Natural killer cell treated with Interleukin-12 subunit alpha and Interleukin-12 subunit beta and Interleukin-15 and Interleukin-18, amount 100 ng/mL, for 72 hours (primary cell): Measurements from ENCODE around the gene ZEB1. TPM values are rescaled to one million over a fixed set of nuclear protein-coding genes. Genes with fewer than 3 reads are reported as not detected.

Source experiments
- ATAC-seq, 2 donors: fragments of 150-1000 bp; cut with Tn5 transposase in 1 of 2; sonication (Bioruptor Pico), chemical (Tn5 transposase) in 1 of 2; 2 replicates each; pipeline ENCODE4 v1.10.0; 2021
- DNase-seq: peaks from one replicate; pipeline ENCODE4 v3.0.0; 2022; ENCODE audit warnings: low spot score
- H3K27ac Mint-ChIP-seq, 2 donors: 1 replicate in 1 of 2; 2 replicates in 1 of 2; pipeline ENCODE4 v1.8.0; 2022; ENCODE audit warnings: mixed read lengths in 2 of 2, mild to moderate bottlenecking in 1 of 2, moderate library complexity in 1 of 2
- H3K27me3 Mint-ChIP-seq, 2 donors: 1 replicate in 1 of 2; 2 replicates in 1 of 2; pipeline ENCODE4 v1.8.0; 2022; ENCODE audit warnings: mixed read lengths in 2 of 2
- H3K36me3 Mint-ChIP-seq: one replicate; pipeline ENCODE4 v1.8.0; 2022; ENCODE audit warnings: mixed read lengths
- H3K4me1 Mint-ChIP-seq, 2 donors: 1 replicate in 1 of 2; 2 replicates in 1 of 2; pipeline ENCODE4 v1.8.0; 2022; ENCODE audit warnings: low read depth in 2 of 2, mixed read lengths in 2 of 2, mild to moderate bottlenecking in 1 of 2
- H3K4me3 Mint-ChIP-seq: one replicate; pipeline ENCODE4 v1.8.0; 2022; ENCODE audit warnings: mixed read lengths
- H3K9me3 Mint-ChIP-seq: 2 replicates; pipeline ENCODE4 v1.8.0; 2022; ENCODE audit warnings: mixed read lengths
- total RNA-seq, 2 donors: library from RNA; stranded (reverse); gene quantifications; one replicate each; pipeline ENCODE4 v1.2.3, GENCODE V29; 2022

The ZEB1 gene
- total RNA-seq, 2 donors from 2014 or later = 20.0 to 42.8 TPM

DNA sequence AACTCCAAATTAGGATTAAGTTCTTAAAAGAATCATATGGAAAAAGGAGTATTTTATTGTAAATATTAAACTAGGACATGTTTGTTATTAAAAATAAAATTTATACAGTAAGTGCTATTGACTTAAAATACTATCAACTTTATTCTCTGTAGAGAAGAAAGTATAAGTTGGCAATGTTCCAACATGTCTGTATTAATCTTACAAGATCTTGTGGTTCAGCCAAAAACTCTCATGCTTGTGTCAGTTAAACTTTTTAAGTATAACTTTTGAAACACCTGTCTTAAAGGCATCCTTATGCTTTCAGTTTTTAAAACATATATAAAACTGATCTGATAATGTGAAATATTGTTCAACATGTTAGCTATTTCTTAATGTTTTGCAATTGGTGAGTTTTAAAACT, 160.7 kb downstream of the ZEB1 start:
- Mint-ChIP-seq H3K4me3 (no peak overlapping the region), H3K27ac (no peak overlapping the region), H3K4me1 (peaks cover 0 to 2% of the 10 kb centered on the region in 2 donors), H3K9me3 (peaks cover 4% of the 10 kb centered on the region), H3K36me3 (peaks cover 14% of the 10 kb centered on the region), H3K27me3 (no peaks in the 10 kb centered on the region)
- ATAC-seq (no peak), DNase-seq (no peak)

- peaks cover 3% of the 10 kb centered on the region for H3K9me3 Mint-ChIP-seq
Measured at GRCh38 chr10:31483546-31483945, 164.5 kb downstream of the ZEB1 start.

GRCh38 chr10:31484431-31485135, 165.6 kb downstream of the ZEB1 start:
- H3K36me3 Mint-ChIP-seq = no peaks in the 10 kb centered on the region
- no peaks in the 10 kb centered on the region for H3K4me1 Mint-ChIP-seq
- peaks cover 3% of the 10 kb centered on the region for H3K9me3 Mint-ChIP-seq

More at GRCh38 chr10:31483546-31483945, 164.5 kb downstream of the ZEB1 start:
- no peaks in the 10 kb centered on the region for H3K36me3 Mint-ChIP-seq
- no peaks in the 10 kb centered on the region for H3K27me3 Mint-ChIP-seq
- ATAC-seq = no peak
- no peak for DNase-seq
- no peak overlapping the region for H3K27ac Mint-ChIP-seq
- peaks cover 0 to 1% of the 10 kb centered on the region in 2 donors for H3K4me1 Mint-ChIP-seq
- no peak overlapping the region for H3K4me3 Mint-ChIP-seq

GRCh38 chr10:31490858-31491504, 172.0 kb downstream of the ZEB1 start:
- H3K36me3 Mint-ChIP-seq = no peaks in the 10 kb centered on the region
- no peak overlapping the region for H3K27ac Mint-ChIP-seq
- H3K9me3 Mint-ChIP-seq = peaks cover 3% of the 10 kb centered on the region
- no peak overlapping the region for H3K4me3 Mint-ChIP-seq
- DNase-seq (no peak), ATAC-seq (no peak)
- no peaks in the 10 kb centered on the region for H3K4me1 Mint-ChIP-seq
- no peaks in the 10 kb centered on the region for H3K27me3 Mint-ChIP-seq

More at GRCh38 chr10:31484431-31485135, 165.6 kb downstream of the ZEB1 start:
- Mint-ChIP-seq H3K27ac (no peak overlapping the region), H3K4me3 (no peak overlapping the region), H3K27me3 (no peaks in the 10 kb centered on the region)
- DNase-seq (no peak), ATAC-seq (no peak)

DNA sequence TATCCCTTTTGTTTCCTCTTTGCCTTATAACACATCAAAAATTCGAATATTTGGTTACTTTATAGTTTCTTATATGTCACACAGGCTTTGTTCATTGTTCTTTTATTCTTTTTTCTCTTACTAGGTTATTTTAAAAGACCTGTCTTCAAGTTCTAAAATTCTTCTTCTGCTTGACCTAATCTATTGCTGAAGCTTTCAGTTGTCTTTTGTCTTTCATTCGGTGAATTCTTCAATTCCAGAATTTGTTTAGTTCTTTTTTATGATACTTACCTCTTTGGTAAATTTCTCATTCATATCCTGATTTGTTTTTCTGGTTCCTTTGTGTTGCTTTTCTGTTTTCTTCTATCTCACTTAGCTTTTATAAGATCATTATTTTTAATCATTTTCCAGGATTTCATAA, 188.4 kb downstream of the ZEB1 start:
- peaks cover 18% of the 10 kb centered on the region for H3K9me3 Mint-ChIP-seq
- no peaks in the 10 kb centered on the region for H3K27me3 Mint-ChIP-seq

GRCh38 chr10:31508234-31508633, 189.2 kb downstream of the ZEB1 start:
- peaks cover 18% of the 10 kb centered on the region for H3K9me3 Mint-ChIP-seq
- no peak for ATAC-seq
- H3K27ac Mint-ChIP-seq = no peak overlapping the region
- H3K4me1 Mint-ChIP-seq = peaks cover 2 to 5% of the 10 kb centered on the region in 2 donors
- H3K27me3 Mint-ChIP-seq = no peaks in the 10 kb centered on the region
- no peak overlapping the region for H3K4me3 Mint-ChIP-seq
- H3K36me3 Mint-ChIP-seq = peaks cover 45% of the 10 kb centered on the region
- no peak for DNase-seq

More for the DNA sequence above, 188.4 kb downstream of the ZEB1 start:
- DNase-seq (no peak), ATAC-seq (no peak)
- H3K36me3 Mint-ChIP-seq = peaks cover 45% of the 10 kb centered on the region
- H3K27ac Mint-ChIP-seq = no peak overlapping the region
- no peak overlapping the region for H3K4me3 Mint-ChIP-seq
- H3K4me1 Mint-ChIP-seq = peaks cover 2 to 5% of the 10 kb centered on the region in 2 donors

DNA sequence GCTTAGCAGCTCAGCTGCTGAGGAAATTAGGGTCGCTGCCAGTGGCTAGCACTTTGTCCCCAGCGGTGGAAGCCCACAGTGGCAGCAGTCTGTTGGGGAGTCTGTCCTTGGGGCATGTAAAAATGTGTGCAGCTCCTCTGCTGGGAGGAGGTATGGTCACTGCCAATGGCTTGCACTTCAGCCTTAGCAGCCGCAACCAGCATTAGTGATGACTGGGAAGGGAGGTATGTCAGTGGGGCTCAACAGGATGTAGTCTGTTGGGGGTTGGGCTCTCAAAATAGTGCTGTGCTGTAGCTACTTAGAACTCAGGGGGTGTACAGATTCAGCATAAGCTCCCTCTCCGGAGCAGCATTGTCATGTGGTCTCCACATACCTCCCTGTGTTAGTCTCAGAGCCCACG, 189.9 kb downstream of the ZEB1 start:
- DNase-seq (no peak), ATAC-seq (no peak)
- Mint-ChIP-seq H3K27me3 (no peaks in the 10 kb centered on the region), H3K27ac (no peak overlapping the region), H3K9me3 (peaks cover 18% of the 10 kb centered on the region), H3K4me3 (no peak overlapping the region), H3K4me1 (peaks cover 2 to 5% of the 10 kb centered on the region in 2 donors), H3K36me3 (peaks cover 43% of the 10 kb centered on the region)

DNA sequence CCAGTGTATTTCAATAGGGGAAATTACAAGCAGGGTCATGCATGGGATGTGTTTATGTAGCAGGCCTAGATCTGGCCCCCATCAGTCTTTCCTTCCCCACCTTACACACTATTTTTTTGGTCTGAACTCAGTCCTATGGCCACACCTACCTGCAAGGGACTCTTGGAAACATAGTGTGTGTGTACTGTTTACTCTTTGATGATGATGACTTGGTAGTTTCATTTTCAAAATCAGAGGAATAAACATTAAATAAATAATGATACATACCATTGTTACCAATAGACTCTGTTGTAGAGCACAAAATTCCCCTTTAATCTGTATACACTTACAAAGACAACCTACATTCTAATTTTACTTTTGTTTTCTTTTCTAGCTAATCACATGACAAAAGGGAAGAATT, 191.0 kb downstream of the ZEB1 start:
- H3K4me3 Mint-ChIP-seq = no peak overlapping the region
- no peaks in the 10 kb centered on the region for H3K27me3 Mint-ChIP-seq
- H3K4me1 Mint-ChIP-seq = peaks cover 2 to 5% of the 10 kb centered on the region in 2 donors
- no peak for ATAC-seq
- no peak overlapping the region for H3K27ac Mint-ChIP-seq
- DNase-seq = no peak
- peaks cover 18% of the 10 kb centered on the region for H3K9me3 Mint-ChIP-seq
- peaks cover 31% of the 10 kb centered on the region for H3K36me3 Mint-ChIP-seq

DNA sequence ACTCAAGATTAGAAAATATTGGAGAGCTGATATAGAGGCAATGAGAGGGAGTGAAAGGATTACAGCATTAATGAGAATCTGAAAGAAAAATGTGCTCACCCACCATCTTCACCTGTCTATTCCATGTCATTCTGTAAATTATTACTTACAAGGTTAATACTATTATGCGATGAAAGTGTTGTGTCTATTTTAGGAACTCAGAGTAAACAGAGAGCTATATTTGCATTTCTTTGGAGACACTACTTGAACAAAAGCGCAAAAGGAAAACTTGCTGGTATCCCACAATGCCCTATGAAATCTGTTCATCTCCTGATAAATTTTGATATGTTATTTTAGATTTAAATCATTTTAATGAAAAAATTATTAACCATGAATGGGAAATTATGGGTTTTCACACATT, 196.1 kb downstream of the ZEB1 start:
- Mint-ChIP-seq H3K36me3 (no peaks in the 10 kb centered on the region), H3K27me3 (no peaks in the 10 kb centered on the region), H3K4me1 (no peaks in the 10 kb centered on the region)

GRCh38 chr10:31515819-31516402, 196.9 kb downstream of the ZEB1 start:
- Mint-ChIP-seq H3K4me1 (no peaks in the 10 kb centered on the region), H3K9me3 (no peaks in the 10 kb centered on the region), H3K36me3 (no peaks in the 10 kb centered on the region), H3K4me3 (no peak overlapping the region), H3K27me3 (no peaks in the 10 kb centered on the region), H3K27ac (no peak overlapping the region)
- ATAC-seq (no peak), DNase-seq (no peak)

More for the DNA sequence above, 196.1 kb downstream of the ZEB1 start:
- H3K9me3 Mint-ChIP-seq = no peaks in the 10 kb centered on the region
- no peak overlapping the region for H3K27ac Mint-ChIP-seq
- ATAC-seq (no peak), DNase-seq (no peak)
- no peak overlapping the region for H3K4me3 Mint-ChIP-seq

GRCh38 chr10:31520986-31521831, 202.2 kb downstream of the ZEB1 start:
- Mint-ChIP-seq H3K4me1 (no peaks in the 10 kb centered on the region), H3K9me3 (no peaks in the 10 kb centered on the region)
- no peak for DNase-seq

DNA sequence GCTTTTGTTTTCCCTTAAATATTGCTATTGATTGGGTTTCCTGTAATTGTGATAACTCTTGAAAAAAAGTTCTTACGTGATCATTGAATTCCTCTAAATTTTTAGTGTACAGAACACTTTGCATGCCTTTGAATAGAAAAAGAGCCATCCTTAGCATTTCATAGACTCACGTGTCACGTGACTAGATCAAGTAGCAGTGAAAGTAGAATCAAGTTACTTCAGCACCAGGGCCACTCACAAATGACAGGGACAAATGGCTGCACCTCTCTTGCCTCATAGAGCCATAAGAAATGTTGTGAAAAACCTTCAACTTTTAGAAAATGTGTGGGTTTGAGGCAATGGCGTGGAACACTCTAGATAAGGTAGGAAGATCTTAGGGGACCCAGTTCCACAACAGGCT, 203.8 kb downstream of the ZEB1 start:
- Mint-ChIP-seq H3K27ac (no peak overlapping the region), H3K9me3 (no peaks in the 10 kb centered on the region), H3K4me1 (no peaks in the 10 kb centered on the region), H3K36me3 (peaks cover 6% of the 10 kb centered on the region), H3K4me3 (no peak overlapping the region), H3K27me3 (no peaks in the 10 kb centered on the region)
- DNase-seq (no peak), ATAC-seq (no peak)

More at GRCh38 chr10:31520986-31521831, 202.2 kb downstream of the ZEB1 start:
- Mint-ChIP-seq H3K4me3 (no peak overlapping the region), H3K27ac (no peak overlapping the region), H3K36me3 (no peaks in the 10 kb centered on the region), H3K27me3 (no peaks in the 10 kb centered on the region)
- ATAC-seq = no peak

DNA sequence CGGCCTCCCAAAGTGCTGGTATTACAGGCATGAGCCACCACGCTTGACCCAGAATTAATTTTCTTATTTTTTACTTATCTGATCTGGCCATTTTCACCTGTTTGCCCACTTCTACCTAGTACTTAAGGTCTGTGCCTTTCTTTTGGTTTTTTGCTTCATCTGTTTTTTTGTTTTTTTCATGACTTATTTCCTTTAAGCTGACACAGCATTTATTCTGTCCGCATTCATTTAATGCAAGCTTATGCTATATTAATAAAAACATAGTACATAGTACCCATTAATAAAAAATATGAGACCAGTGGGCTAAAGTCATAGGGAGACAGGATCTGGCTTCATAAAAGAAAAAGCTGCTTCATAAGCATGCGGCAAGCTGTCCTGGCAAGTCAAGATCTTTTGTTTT, 205.4 kb downstream of the ZEB1 start:
- peaks cover 6% of the 10 kb centered on the region for H3K36me3 Mint-ChIP-seq
- no peak for ATAC-seq
- no peaks in the 10 kb centered on the region for H3K9me3 Mint-ChIP-seq
- no peak for DNase-seq
- no peak overlapping the region for H3K4me3 Mint-ChIP-seq
- no peaks in the 10 kb centered on the region for H3K4me1 Mint-ChIP-seq
- no peaks in the 10 kb centered on the region for H3K27me3 Mint-ChIP-seq
- H3K27ac Mint-ChIP-seq = no peak overlapping the region
